ENCODE measurements around the gene SCIN. TPM values are rescaled to one million over a fixed set of nuclear protein-coding genes. Genes with fewer than 3 reads are reported as not detected.

SCIN gene
- total RNA-seq, 1 experiment from 2014 or later = 0.22 TPM

GRCh38 chr7:12643001-12643643, 72.6 kb downstream of the SCIN start:
- no peaks in the 10 kb centered on the region for H3K79me2 ChIP-seq (ENCODE audit: insufficient read depth, low read length)
- H3K36me3 ChIP-seq (ENCODE audit: control insufficient read depth in 1 of 2, insufficient read depth in 2 of 2, low read length in 2 of 2) = no peaks in the 10 kb centered on the region
- no peak overlapping the region for H3K4me3 ChIP-seq (replicated peaks in 1 of 2; ENCODE audit: low read depth in 1 of 2, low read length in 2 of 2)
- intact Hi-C loops (cut with micrococcal nuclease) = loop anchor here (5.0 kb wide), 1 partner anchor 474 kb away; no protein-coding TSS in a partner anchor
- H3K4me1 ChIP-seq (ENCODE audit: control insufficient read depth in 1 of 2, insufficient read depth in 2 of 2, low read length in 2 of 2) = peaks cover 4 to 27% of the 10 kb centered on the region in 2 experiments
- no TSS peak for BruUV-seq (replicated peaks)
- no peak for DNase-seq (ENCODE audit: low read depth, low spot score)
- ATAC-seq = no peak
- ChIA-PET RAD21 (ENCODE audit: low non-redundant PET in 1 of 2, low total read pairs in 2 of 2, uncharacterized antibody in 2 of 2, unreplicated experiment in 2 of 2) (no interaction called here), POLR2A (no interaction called here), CTCF (no interaction called here)
- H2AFZ ChIP-seq (ENCODE audit: low read depth, low read length, poor library complexity, severe bottlenecking) = peak overlapping the region; percentile 22
- H3K9me3 ChIP-seq (ENCODE audit: control insufficient read depth in 1 of 2, insufficient read depth in 1 of 2, low read depth in 1 of 2, low read length in 2 of 2) = no peaks in the 10 kb centered on the region
- H3K9ac ChIP-seq (ENCODE audit: low read length) = no peak overlapping the region
- no peak for TF ChIP-seq ELF1 (IDR thresholded peaks at IDR 0.05; ENCODE audit: borderline replicate concordance, low read depth)
- no peaks in the 10 kb centered on the region for H3K27me3 ChIP-seq (ENCODE audit: insufficient read depth, low read length)
- no peaks in the 10 kb centered on the region for H4K20me1 ChIP-seq (ENCODE audit: insufficient read depth)
- no peaks in the 10 kb centered on the region for H3K9me2 ChIP-seq (ENCODE audit: insufficient read depth)
- no peak overlapping the region for H3K4me2 ChIP-seq (ENCODE audit: low read length)
- H3K27ac ChIP-seq (ENCODE audit: low read depth, low read length) = no peak overlapping the region

- no TSS peak for BruUV-seq (replicated peaks)
Measured at GRCh38 chr7:12643644-12644043, 73.1 kb downstream of the SCIN start.

More at GRCh38 chr7:12643644-12644043, 73.1 kb downstream of the SCIN start:
- H3K4me3 ChIP-seq (replicated peaks in 1 of 2; ENCODE audit: low read depth in 1 of 2, low read length in 2 of 2) = no peak overlapping the region
- H3K36me3 ChIP-seq (ENCODE audit: control insufficient read depth in 1 of 2, insufficient read depth in 2 of 2, low read length in 2 of 2) = no peaks in the 10 kb centered on the region
- ChIA-PET RAD21 (ENCODE audit: low non-redundant PET in 1 of 2, low total read pairs in 2 of 2, uncharacterized antibody in 2 of 2, unreplicated experiment in 2 of 2) (no interaction called here), POLR2A (no interaction called here), CTCF (no interaction called here)
- no peak for ATAC-seq
- no peaks in the 10 kb centered on the region for H4K20me1 ChIP-seq (ENCODE audit: insufficient read depth)
- no peak overlapping the region for H3K27ac ChIP-seq (ENCODE audit: low read depth, low read length)
- no peaks in the 10 kb centered on the region for H3K9me2 ChIP-seq (ENCODE audit: insufficient read depth)
- no peaks in the 10 kb centered on the region for H3K79me2 ChIP-seq (ENCODE audit: insufficient read depth, low read length)
- H2AFZ ChIP-seq (ENCODE audit: low read depth, low read length, poor library complexity, severe bottlenecking) = peak overlapping the region; percentile 22
- TF ChIP-seq CTCF (IDR thresholded peaks at IDR 0.05 in 2 of 3, conservative IDR thresholded peaks at IDR 0.05 in 1 of 3; ENCODE audit: borderline replicate concordance in 1 of 3, insufficient read depth in 1 of 3, low read depth in 2 of 3, low read length in 2 of 3) (no peak), RAD21 (IDR thresholded peaks at IDR 0.05; ENCODE audit: low read depth) (no peak), EZH2 (IDR thresholded peaks at IDR 0.05) (no peak), SIN3A (IDR thresholded peaks at IDR 0.05; ENCODE audit: low read depth) (no peak), FOSL1 (IDR thresholded peaks at IDR 0.05; ENCODE audit: low read depth) (no peak), ZFX (IDR thresholded peaks at IDR 0.05) (no peak), JUND (IDR thresholded peaks at IDR 0.05) (no peak), YY1 (IDR thresholded peaks at IDR 0.05; ENCODE audit: extremely low read depth, insufficient replicate concordance, low read depth, low read length) (no peak), POLR2A (IDR thresholded peaks at IDR 0.05; ENCODE audit: borderline replicate concordance, extremely low read depth, insufficient read depth, insufficient read length) (no peak), EZH2phosphoT487 (IDR thresholded peaks at IDR 0.05; ENCODE audit: borderline replicate concordance) (no peak), POLR2AphosphoS5 (IDR thresholded peaks at IDR 0.05; ENCODE audit: low read depth, low read length) (no peak), CEBPB (IDR thresholded peaks at IDR 0.05; ENCODE audit: low read depth) (no peak), CBX3 (IDR thresholded peaks at IDR 0.05; ENCODE audit: low read depth) (no peak), REST (IDR thresholded peaks at IDR 0.05; ENCODE audit: low read depth) (no peak), ZNF274 (IDR thresholded peaks at IDR 0.05; ENCODE audit: low read depth, low read length) (no peak)
- no peaks in the 10 kb centered on the region for H3K27me3 ChIP-seq (ENCODE audit: insufficient read depth, low read length)
- intact Hi-C loops (cut with micrococcal nuclease) = loop anchor here (5.0 kb wide), 1 partner anchor 474 kb away; no protein-coding TSS in a partner anchor
- no peak overlapping the region for H3K9ac ChIP-seq (ENCODE audit: low read length)
- H3K4me1 ChIP-seq (ENCODE audit: control insufficient read depth in 1 of 2, insufficient read depth in 2 of 2, low read length in 2 of 2) = peaks cover 4 to 30% of the 10 kb centered on the region in 2 experiments
- H3K9me3 ChIP-seq (ENCODE audit: control insufficient read depth in 1 of 2, insufficient read depth in 1 of 2, low read depth in 1 of 2, low read length in 2 of 2) = no peaks in the 10 kb centered on the region
- H3K4me2 ChIP-seq (ENCODE audit: low read length) = no peak overlapping the region
- no peak for DNase-seq (ENCODE audit: low read depth, low spot score)

Data from HCT116 (cell line).